D721Med (cell line): ENCODE data around the gene CHIA.

Experiments
- DNase-seq: peaks from one replicate; pipeline ENCODE4 v3.0.0; 2011; ENCODE audit warnings: low spot score; ENCODE audit not compliant: insufficient read length
- FAIRE-seq: peaks from 2 replicates; lab custom pipeline; 2011; peaks lifted over from hg19 to GRCh38; lab: Jason Lieb, UNC
- CTCF ChIP-seq: IDR thresholded peaks from 2 replicates; pipeline ENCODE4 v1.5.1; 2012; ENCODE audit warnings: mild to moderate bottlenecking, control low read depth; ENCODE audit not compliant: insufficient read depth; ENCODE audit errors: missing control alignments

CHIA gene

GRCh38 chr1:111274653-111275052, 16.0 kb upstream of the CHIA start:
- DNase-seq (no peak), FAIRE-seq (no peak)
- no peak for TF ChIP-seq CTCF

- TF ChIP-seq CTCF, result no peak
- no peak for FAIRE-seq
- DNase-seq, result no peak
Measured at GRCh38 chr1:111275079-111275478, 15.6 kb upstream of the CHIA start.

- DNase-seq (no peak), FAIRE-seq (no peak)
- no peak for TF ChIP-seq CTCF
Measured at GRCh38 chr1:111275780-111276433, 14.7 kb upstream of the CHIA start.

GRCh38 chr1:111279144-111279543, 11.5 kb upstream of the CHIA start:
- TF ChIP-seq CTCF, result no peak
- no peak for DNase-seq
- FAIRE-seq, result no peak

GRCh38 chr1:111280267-111280666, 10.4 kb upstream of the CHIA start:
- no peak for TF ChIP-seq CTCF
- DNase-seq (no peak), FAIRE-seq (no peak)

GRCh38 chr1:111281411-111281810, 9.2 kb upstream of the CHIA start:
- FAIRE-seq, result no peak
- TF ChIP-seq CTCF, result no peak
- no peak for DNase-seq

- DNase-seq, result no peak
- no peak for TF ChIP-seq CTCF
- FAIRE-seq, result no peak
Measured at GRCh38 chr1:111283838-111284237, 6.8 kb upstream of the CHIA start.
